GM12878 (cell line): ENCODE data around the gene PPP2R5C. TPM values are rescaled to one million over a fixed set of nuclear protein-coding genes. Genes with fewer than 3 reads are reported as not detected.
A peak's percentile ranks its signal among the peaks of the same experiment; 100 is the strongest.

Experiments
- ATAC-seq: fragments of 200-7000 bp; cut with Tn5 transposase; 3 replicates; pipeline ENCODE4 v1.9.1; 2020; ENCODE audit warnings: mild to moderate bottlenecking, moderate library complexity
- BruUV-seq: library from RNA; stranded (reverse); fragments of 400-500 nt; replicated peaks from 2 replicates; lab custom pipeline; 2021; lab: Mats Ljungman, UMichigan
- CTCF ChIA-PET: fragments of 300-600 bp; sonication (Branson Sonifier 250); formaldehyde crosslinking; extraction: SDS; loops from one replicate; lab custom pipeline; 2021; ENCODE audit warnings: inconsistent platforms; lab: Yijun Ruan, JAX
- POLR2A ChIA-PET: fragments of 350-600 bp; formaldehyde crosslinking; extraction: SDS; loops from one replicate; lab custom pipeline; 2021; ENCODE audit warnings: inconsistent platforms; lab: Charles Lee
- RAD21 ChIA-PET: fragments of 300-600 bp; sonication (Branson Sonifier 250); formaldehyde crosslinking; loops from one replicate; lab custom pipeline; 2023; ENCODE audit warnings: antibody characterized with exemption; ENCODE audit not compliant: unreplicated experiment; lab: Charles Lee
- SMC1A ChIA-PET: fragments of 300-600 bp; sonication (Branson Sonifier 250); formaldehyde crosslinking; loops from one replicate; lab custom pipeline; 2023; ENCODE audit not compliant: unreplicated experiment, uncharacterized antibody; lab: Charles Lee
- DNase-seq: peaks from one replicate; pipeline ENCODE4 v3.0.0-alpha.2; 2011; ENCODE audit warnings: low read depth, low spot score
- FAIRE-seq: peaks from 3 replicates; lab custom pipeline; 2011; peaks lifted over from hg19 to GRCh38; lab: Jason Lieb, UNC
- H2AFZ ChIP-seq: 2 replicates; pipeline ENCODE4 v1.6.0; 2011; ENCODE audit warnings: low read depth, low read length, control low read depth; ENCODE audit not compliant: control insufficient read depth
- H3K27ac ChIP-seq: 2 replicates; pipeline ENCODE4 v1.5.1; 2011; ENCODE audit warnings: control low read depth; ENCODE audit not compliant: control insufficient read depth, insufficient read depth
- H3K27me3 ChIP-seq, 2 experiments: replicated peaks in 1 of 2; 2 replicates each; pipeline versions ENCODE4 v1.6.0 to v1.6.1; 2011; ENCODE audit warnings: low read length in 1 of 2; ENCODE audit not compliant: control insufficient read depth in 2 of 2, insufficient read depth in 2 of 2
- H3K36me3 ChIP-seq, 2 experiments: 2 replicates each; pipeline ENCODE4 v1.5.1; 2011; ENCODE audit warnings: low read length in 1 of 2; ENCODE audit not compliant: control insufficient read depth in 2 of 2, insufficient read depth in 2 of 2
- H3K4me1 ChIP-seq: 2 replicates; pipeline ENCODE4 v1.6.1; 2011; ENCODE audit warnings: mild to moderate bottlenecking, low read length, moderate library complexity, mixed read lengths; ENCODE audit not compliant: control insufficient read depth, insufficient read depth
- H3K4me2 ChIP-seq: 2 replicates; pipeline ENCODE4 v1.6.0; 2011; ENCODE audit warnings: control low read depth; ENCODE audit not compliant: control insufficient read depth, insufficient read depth
- H3K4me3 ChIP-seq: fragments of 200-600 bp; sonication (generic); 2 replicates; pipeline ENCODE4 v1.5.1; 2016
- H3K79me2 ChIP-seq: 2 replicates; pipeline ENCODE4 v1.6.0; 2011; ENCODE audit warnings: low read length; ENCODE audit not compliant: control insufficient read depth, insufficient read depth
- H3K9ac ChIP-seq: 2 replicates; pipeline ENCODE4 v1.8.0; 2011; ENCODE audit warnings: low read length, control low read depth, mixed read lengths; ENCODE audit not compliant: control insufficient read depth, insufficient read depth
- H3K9me3 ChIP-seq: replicated peaks from 3 replicates; pipeline ENCODE4 v1.5.1; 2011; ENCODE audit warnings: mild to moderate bottlenecking, low read length; ENCODE audit not compliant: control insufficient read depth, insufficient read depth
- H4K20me1 ChIP-seq: 2 replicates; pipeline ENCODE4 v1.6.0; 2011; ENCODE audit not compliant: control insufficient read depth, insufficient read depth
- BCLAF1 ChIP-seq: fragments of 450-650 bp; IDR thresholded peaks from 2 replicates; pipeline ENCODE4 v1.6.1; 2017; ENCODE audit warnings: antibody characterized with exemption, mild to moderate bottlenecking, moderate library complexity
- CBX3 ChIP-seq: fragments of 200-600 bp; sonication (generic); IDR thresholded peaks from 2 replicates; pipeline ENCODE4 v1.6.1; 2016; ENCODE audit warnings: low read depth, borderline replicate concordance
- HCFC1 ChIP-seq: fragments of 150-350 bp; IDR thresholded peaks from 2 replicates; pipeline ENCODE4 v1.6.1; 2014; ENCODE audit warnings: low read length
- IKZF2 ChIP-seq, 2 experiments: fragments of 450-650 bp; IDR thresholded peaks; 2 replicates each; pipeline ENCODE4 v1.6.1; 2017; ENCODE audit warnings: mild to moderate bottlenecking in 2 of 2, moderate library complexity in 2 of 2
- KLF5 ChIP-seq: fragments of 450-650 bp; IDR thresholded peaks from 2 replicates; pipeline ENCODE4 v1.6.1; 2014; ENCODE audit warnings: mild to moderate bottlenecking; ENCODE audit not compliant: partially characterized antibody
- POLR2AphosphoS5 ChIP-seq: IDR thresholded peaks from 2 replicates; pipeline ENCODE4 v1.6.1; 2011; ENCODE audit warnings: mild to moderate bottlenecking, low read length, inconsistent platforms
- ZNF622 ChIP-seq: fragments of 450-650 bp; IDR thresholded peaks from 2 replicates; pipeline ENCODE4 v1.6.1; 2017; ENCODE audit warnings: mild to moderate bottlenecking, inconsistent platforms
- WGBS: methylation state at CpG from one replicate; pipeline ENCODE4 v1.1.6; 2016; ENCODE audit warnings: low lambda C conversion rate; ENCODE audit not compliant: insufficient replicate concordance, insufficient coverage; ENCODE audit errors: missing lambda C conversion rate; 5-methylcytosine and 5-hydroxymethylcytosine counted together
- in situ Hi-C: fragments of 300-500 bp; cut with MboI; formaldehyde crosslinking; loops from 9 replicates; pipeline ENCODE4 v1.14.3; 2018; ENCODE audit warnings: mixed read lengths
- intact Hi-C: fragments of 100-400 bp; cut with micrococcal nuclease; formaldehyde crosslinking; loops from one replicate; pipeline ENCODE4 v1.14.2; 2022; ENCODE audit not compliant: unreplicated experiment
- polyA plus RNA-seq, 11 experiments: library from polyadenylated mRNA; depleted of rRNA in 4 of 11; unstranded in 6 of 11; stranded (reverse) in 5 of 11; fragments of >200 nt; fragmentation: Nextera tagmentation in 4 of 11; fragmentation: Illumina TruSeq in 1 of 11; extraction: Ambion mirVana in 4 of 11; extraction: Trizol in 1 of 11; gene quantifications; 1 replicate in 1 of 11; 2 replicates in 10 of 11; pipeline versions ENCODE4 v1.2.1 to v1.2.3, GENCODE V29; 2011 to 2016; ENCODE audit warnings: inconsistent platforms in 2 of 11, missing spikeins in 2 of 11, low read depth in 1 of 11
- total RNA-seq, 4 experiments: library from RNA; depleted of rRNA in 3 of 4; stranded (reverse); fragments of >200 nt in 3 of 4; fragmentation: Illumina TruSeq in 1 of 4; extraction: Trizol in 1 of 4; gene quantifications; 2 replicates each; pipeline versions ENCODE4 v1.2.1 to v1.2.3, GENCODE V29; 2013 to 2021
- TF ChIP-seq, protein P1 (sequence below): fragments of 150-350 bp; IDR thresholded peaks from 2 replicates; pipeline ENCODE4 v1.6.1; 2014; ENCODE audit warnings: mild to moderate bottlenecking, low read depth, low read length

Gene PPP2R5C
- total and polyA plus RNA-seq, 10 of the 15 experiments (the other 5 are each of a cell fraction or from before 2014, with no cell fraction given): 106 to 199 (median 144) TPM

DNA sequence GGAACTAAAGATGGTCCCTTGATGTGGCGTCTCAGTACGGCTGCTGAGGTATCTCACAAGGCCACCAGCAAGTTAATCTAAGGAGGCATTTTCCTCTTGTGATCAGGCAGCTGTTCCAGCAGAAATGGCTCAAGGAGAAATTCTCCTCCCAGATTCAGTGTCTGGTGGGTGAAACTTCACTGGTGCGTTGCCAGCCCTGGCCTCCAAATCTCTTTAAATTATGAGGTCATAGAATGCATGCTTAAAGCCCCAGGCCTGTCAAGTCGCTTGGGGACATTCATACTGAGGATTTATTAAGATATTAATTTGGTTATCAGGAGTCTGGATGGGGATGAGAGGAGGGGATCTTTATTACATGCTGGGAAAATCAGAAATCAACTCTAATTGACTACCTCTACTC is 72.9 kb downstream of the PPP2R5C start (continued):
- TF ChIP-seq, protein P1, sequence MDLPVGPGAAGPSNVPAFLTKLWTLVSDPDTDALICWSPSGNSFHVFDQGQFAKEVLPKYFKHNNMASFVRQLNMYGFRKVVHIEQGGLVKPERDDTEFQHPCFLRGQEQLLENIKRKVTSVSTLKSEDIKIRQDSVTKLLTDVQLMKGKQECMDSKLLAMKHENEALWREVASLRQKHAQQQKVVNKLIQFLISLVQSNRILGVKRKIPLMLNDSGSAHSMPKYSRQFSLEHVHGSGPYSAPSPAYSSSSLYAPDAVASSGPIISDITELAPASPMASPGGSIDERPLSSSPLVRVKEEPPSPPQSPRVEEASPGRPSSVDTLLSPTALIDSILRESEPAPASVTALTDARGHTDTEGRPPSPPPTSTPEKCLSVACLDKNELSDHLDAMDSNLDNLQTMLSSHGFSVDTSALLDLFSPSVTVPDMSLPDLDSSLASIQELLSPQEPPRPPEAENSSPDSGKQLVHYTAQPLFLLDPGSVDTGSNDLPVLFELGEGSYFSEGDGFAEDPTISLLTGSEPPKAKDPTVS: no peak
- TF ChIP-seq IKZF2 (IDR thresholded peaks at IDR 0.05) (no peak), ZNF622 (no peak), HCFC1 (no peak), KLF5 (no peak)

- 85% methylated on average over 6 of the region's 6 CpGs for WGBS
- Histone ChIP-seq H3K27ac (no peak overlapping the region), H3K9ac (no peak overlapping the region), H3K4me3 (no peak overlapping the region), H3K27me3 (no peaks in the 10 kb centered on the region), H3K36me3 (peaks cover 0 to 3% of the 10 kb centered on the region in 2 experiments; a peak in 3 of 4 replicates), H3K79me2 (peaks cover 67% of the 10 kb centered on the region), H3K4me2 (no peak overlapping the region; the same call in 1 of the 2 replicates), H3K4me1 (peaks cover 25% of the 10 kb centered on the region), H4K20me1 (no peaks in the 10 kb centered on the region), H3K9me3 (no peaks in the 10 kb centered on the region), H2AFZ (no peak overlapping the region)
- in situ Hi-C loops (no loop called here), intact Hi-C loops (no loop called here)
- FAIRE-seq (no peak), ATAC-seq (no peak), DNase-seq (no peak)
- ChIA-PET POLR2A (no interaction called here), CTCF (interaction anchor here (0.8 kb wide), 1 partner anchor 64 kb away, joined by 3 read pairs; no protein-coding TSS in a partner anchor), SMC1A (no interaction called here), RAD21 (no interaction called here)
- BruUV-seq: no TSS peak
- TF ChIP-seq POLR2AphosphoS5 (0 out of 2 replicates have a peak, but pooled peaks have one; percentile 33), BCLAF1 (no peak), CBX3 (no peak)
Measured at GRCh38 chr14:101834800-101835547, 73.5 kb downstream of the PPP2R5C start.
